DND-41 (cell line): ENCODE measurements around the gene METTL2B.

ENCODE experiments used
- EZH2 ChIP-seq: IDR thresholded peaks from 3 replicates; pipeline ENCODE4 v1.6.1; 2012; ENCODE audit warnings: borderline replicate concordance, low read depth, mild to moderate bottlenecking, moderate library complexity, low read length, inconsistent platforms; ENCODE audit not compliant: severe bottlenecking
- TF ChIP-seq, protein P1 (sequence below): IDR thresholded peaks from 2 replicates; pipeline ENCODE4 v1.5.1; 2012; ENCODE audit warnings: borderline replicate concordance, low read length, moderate library complexity, mild to moderate bottlenecking; ENCODE audit not compliant: poor library complexity, severe bottlenecking; ENCODE audit errors: extremely low read depth

DNA sequence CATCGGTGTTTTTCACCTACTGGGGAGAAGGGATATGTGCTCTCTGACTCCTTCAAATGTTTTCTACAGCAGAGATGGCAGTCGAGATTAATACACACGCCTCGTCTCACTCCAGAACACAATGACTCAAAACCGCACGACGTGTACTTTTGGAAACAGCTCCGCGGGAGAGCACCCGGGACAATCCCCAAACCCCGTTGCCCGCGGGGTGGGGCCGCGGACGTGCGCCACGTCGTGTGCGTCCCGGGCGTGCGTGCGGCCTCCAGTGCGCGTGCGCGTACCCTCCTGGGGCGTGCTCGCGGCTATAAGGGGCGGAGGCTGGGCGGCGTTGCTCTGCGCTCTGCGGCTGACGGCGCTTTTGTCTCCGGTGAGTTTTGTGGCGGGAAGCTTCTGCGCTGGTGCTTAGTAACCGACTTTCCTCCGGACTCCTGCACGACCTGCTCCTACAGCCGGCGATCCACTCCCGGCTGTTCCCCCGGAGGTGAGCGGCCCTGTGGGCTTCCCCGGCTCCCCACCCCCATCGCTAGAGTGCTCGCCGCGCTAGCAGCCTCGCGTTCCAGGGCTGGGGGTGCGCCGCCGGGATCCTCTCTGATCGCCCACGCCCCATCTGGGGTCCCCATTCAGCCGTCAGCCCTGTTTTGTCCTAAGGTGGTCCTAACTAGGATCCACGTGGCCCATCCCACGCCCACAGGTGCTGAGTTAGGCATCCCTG is 20.8 kb upstream of the METTL2B start, which contains the start of gene HILPDA:
- TF ChIP-seq, protein P1, sequence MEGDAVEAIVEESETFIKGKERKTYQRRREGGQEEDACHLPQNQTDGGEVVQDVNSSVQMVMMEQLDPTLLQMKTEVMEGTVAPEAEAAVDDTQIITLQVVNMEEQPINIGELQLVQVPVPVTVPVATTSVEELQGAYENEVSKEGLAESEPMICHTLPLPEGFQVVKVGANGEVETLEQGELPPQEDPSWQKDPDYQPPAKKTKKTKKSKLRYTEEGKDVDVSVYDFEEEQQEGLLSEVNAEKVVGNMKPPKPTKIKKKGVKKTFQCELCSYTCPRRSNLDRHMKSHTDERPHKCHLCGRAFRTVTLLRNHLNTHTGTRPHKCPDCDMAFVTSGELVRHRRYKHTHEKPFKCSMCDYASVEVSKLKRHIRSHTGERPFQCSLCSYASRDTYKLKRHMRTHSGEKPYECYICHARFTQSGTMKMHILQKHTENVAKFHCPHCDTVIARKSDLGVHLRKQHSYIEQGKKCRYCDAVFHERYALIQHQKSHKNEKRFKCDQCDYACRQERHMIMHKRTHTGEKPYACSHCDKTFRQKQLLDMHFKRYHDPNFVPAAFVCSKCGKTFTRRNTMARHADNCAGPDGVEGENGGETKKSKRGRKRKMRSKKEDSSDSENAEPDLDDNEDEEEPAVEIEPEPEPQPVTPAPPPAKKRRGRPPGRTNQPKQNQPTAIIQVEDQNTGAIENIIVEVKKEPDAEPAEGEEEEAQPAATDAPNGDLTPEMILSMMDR: no peak
- TF ChIP-seq EZH2: no peak
